Measurements from ENCODE around the gene ZFYVE9. TPM values are rescaled to one million over a fixed set of nuclear protein-coding genes. Genes with fewer than 3 reads are reported as not detected.

ZFYVE9 gene
- total RNA-seq, 1 experiment from 2014 or later: 19.6 TPM

DNA sequence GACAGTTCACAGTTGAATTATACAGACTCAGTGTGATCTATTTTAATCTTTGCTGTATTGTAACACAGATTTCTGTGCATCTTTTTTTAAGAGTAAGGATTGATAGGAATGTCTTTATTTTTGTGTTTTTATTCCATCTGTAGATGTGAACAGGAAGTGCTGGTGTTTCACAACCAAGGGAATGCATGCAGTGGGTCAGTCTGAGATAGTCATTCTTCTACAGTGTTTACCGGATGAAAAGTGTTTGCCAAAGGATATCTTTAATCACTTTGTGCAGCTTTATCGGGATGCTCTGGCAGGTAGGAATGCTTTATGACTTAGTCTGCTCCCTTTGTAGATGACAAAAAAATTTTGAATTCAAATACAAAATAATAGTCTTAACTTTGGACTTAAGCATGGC lies 139.6 kb downstream of the ZFYVE9 start:
- no peak overlapping the region for H3K4me3 Mint-ChIP-seq
- ATAC-seq (no peak), DNase-seq (ENCODE audit: low spot score) (no peak)
- no peaks in the 10 kb centered on the region for H3K27me3 Mint-ChIP-seq (ENCODE audit: low read depth)
- H3K27ac Mint-ChIP-seq: no peak overlapping the region
- ChIA-PET POLR2A (no interaction called here), CTCF (no interaction called here)
- TF ChIP-seq, protein P1, sequence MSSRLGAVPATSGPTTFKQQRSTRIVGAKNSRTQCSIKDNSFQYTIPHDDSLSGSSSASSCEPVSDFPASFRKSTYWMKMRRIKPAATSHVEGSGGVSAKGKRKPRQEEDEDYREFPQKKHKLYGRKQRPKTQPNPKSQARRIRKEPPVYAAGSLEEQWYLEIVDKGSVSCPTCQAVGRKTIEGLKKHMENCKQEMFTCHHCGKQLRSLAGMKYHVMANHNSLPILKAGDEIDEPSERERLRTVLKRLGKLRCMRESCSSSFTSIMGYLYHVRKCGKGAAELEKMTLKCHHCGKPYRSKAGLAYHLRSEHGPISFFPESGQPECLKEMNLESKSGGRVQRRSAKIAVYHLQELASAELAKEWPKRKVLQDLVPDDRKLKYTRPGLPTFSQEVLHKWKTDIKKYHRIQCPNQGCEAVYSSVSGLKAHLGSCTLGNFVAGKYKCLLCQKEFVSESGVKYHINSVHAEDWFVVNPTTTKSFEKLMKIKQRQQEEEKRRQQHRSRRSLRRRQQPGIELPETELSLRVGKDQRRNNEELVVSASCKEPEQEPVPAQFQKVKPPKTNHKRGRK (CRISPR knock-in tag; IDR thresholded peaks at IDR 0.05; ENCODE audit: borderline replicate concordance): no peak
- TF ChIP-seq, protein P2, sequence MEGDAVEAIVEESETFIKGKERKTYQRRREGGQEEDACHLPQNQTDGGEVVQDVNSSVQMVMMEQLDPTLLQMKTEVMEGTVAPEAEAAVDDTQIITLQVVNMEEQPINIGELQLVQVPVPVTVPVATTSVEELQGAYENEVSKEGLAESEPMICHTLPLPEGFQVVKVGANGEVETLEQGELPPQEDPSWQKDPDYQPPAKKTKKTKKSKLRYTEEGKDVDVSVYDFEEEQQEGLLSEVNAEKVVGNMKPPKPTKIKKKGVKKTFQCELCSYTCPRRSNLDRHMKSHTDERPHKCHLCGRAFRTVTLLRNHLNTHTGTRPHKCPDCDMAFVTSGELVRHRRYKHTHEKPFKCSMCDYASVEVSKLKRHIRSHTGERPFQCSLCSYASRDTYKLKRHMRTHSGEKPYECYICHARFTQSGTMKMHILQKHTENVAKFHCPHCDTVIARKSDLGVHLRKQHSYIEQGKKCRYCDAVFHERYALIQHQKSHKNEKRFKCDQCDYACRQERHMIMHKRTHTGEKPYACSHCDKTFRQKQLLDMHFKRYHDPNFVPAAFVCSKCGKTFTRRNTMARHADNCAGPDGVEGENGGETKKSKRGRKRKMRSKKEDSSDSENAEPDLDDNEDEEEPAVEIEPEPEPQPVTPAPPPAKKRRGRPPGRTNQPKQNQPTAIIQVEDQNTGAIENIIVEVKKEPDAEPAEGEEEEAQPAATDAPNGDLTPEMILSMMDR (IDR thresholded peaks at IDR 0.05): no peak
- TF ChIP-seq OVOL2 (CRISPR knock-in tag; IDR thresholded peaks at IDR 0.05; ENCODE audit: borderline replicate concordance) (no peak), NR3C1 (CRISPR knock-in tag; conservative IDR thresholded peaks at IDR 0.05; ENCODE audit: low read depth) (no peak), CREM (CRISPR knock-in tag; IDR thresholded peaks at IDR 0.05) (no peak), HMGA2 (CRISPR knock-in tag; IDR thresholded peaks at IDR 0.05) (no peak), MXD4 (CRISPR knock-in tag; IDR thresholded peaks at IDR 0.05; ENCODE audit: borderline replicate concordance) (no peak), ZNF423 (CRISPR knock-in tag; IDR thresholded peaks at IDR 0.05) (no peak), TEAD1 (CRISPR knock-in tag; IDR thresholded peaks at IDR 0.05) (no peak), ZBTB21 (CRISPR knock-in tag; IDR thresholded peaks at IDR 0.05; ENCODE audit: borderline replicate concordance) (no peak), MYBL2 (CRISPR knock-in tag; IDR thresholded peaks at IDR 0.05) (no peak), FOXP1 (CRISPR knock-in tag; IDR thresholded peaks at IDR 0.05; ENCODE audit: borderline replicate concordance) (no peak), ZNF263 (CRISPR knock-in tag; IDR thresholded peaks at IDR 0.05; ENCODE audit: low read depth) (no peak), CBFB (CRISPR knock-in tag; IDR thresholded peaks at IDR 0.05; ENCODE audit: low read depth) (no peak)
- TF ChIP-seq, protein P3, sequence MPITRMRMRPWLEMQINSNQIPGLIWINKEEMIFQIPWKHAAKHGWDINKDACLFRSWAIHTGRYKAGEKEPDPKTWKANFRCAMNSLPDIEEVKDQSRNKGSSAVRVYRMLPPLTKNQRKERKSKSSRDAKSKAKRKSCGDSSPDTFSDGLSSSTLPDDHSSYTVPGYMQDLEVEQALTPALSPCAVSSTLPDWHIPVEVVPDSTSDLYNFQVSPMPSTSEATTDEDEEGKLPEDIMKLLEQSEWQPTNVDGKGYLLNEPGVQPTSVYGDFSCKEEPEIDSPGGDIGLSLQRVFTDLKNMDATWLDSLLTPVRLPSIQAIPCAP (CRISPR knock-in tag; IDR thresholded peaks at IDR 0.05): no peak
- TF ChIP-seq, protein P4, sequence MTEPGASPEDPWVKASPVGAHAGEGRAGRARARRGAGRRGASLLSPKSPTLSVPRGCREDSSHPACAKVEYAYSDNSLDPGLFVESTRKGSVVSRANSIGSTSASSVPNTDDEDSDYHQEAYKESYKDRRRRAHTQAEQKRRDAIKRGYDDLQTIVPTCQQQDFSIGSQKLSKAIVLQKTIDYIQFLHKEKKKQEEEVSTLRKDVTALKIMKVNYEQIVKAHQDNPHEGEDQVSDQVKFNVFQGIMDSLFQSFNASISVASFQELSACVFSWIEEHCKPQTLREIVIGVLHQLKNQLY (CRISPR knock-in tag; IDR thresholded peaks at IDR 0.05): no peak
- H3K36me3 Mint-ChIP-seq: 0 out of 2 replicates have a peak, but pooled peaks cover 3% of the 10 kb centered on the region
- H3K4me1 Mint-ChIP-seq: peaks cover 4% of the 10 kb centered on the region
- H3K9me3 Mint-ChIP-seq: no peaks in the 10 kb centered on the region

DNA sequence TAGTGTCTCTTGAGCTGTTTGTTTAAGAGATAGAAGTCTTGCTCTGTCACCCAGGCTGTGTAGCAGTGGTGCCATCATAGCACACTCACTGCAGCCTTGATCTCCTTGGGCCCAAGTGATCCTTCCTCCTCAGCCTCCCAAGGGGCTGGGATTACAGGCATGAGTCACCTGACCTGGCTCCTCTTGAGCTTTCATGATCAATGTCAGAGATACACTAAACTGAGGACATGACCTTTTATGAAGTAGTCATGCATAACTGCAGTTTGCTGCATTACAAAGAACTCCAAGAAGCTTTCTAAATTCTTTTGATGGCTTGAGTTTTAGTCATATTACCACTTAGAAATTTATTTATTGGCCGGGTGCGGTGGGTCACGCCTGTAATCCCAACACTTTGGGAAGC lies 146.4 kb downstream of the ZFYVE9 start:
- POLR2A ChIA-PET: no interaction called here
- CTCF ChIA-PET: interaction anchor here (0.6 to 1.4 kb wide), 2 partner anchors 13 to 61 kb away, joined by 4 to 5 read pairs; no protein-coding TSS in a partner anchor

More for the DNA sequence above, 146.4 kb downstream of the ZFYVE9 start:
- Mint-ChIP-seq H3K4me3 (no peak overlapping the region), H3K27me3 (ENCODE audit: low read depth) (no peaks in the 10 kb centered on the region), H3K9me3 (no peaks in the 10 kb centered on the region), H3K27ac (no peak overlapping the region), H3K36me3 (0 out of 2 replicates have a peak, but pooled peaks cover 3% of the 10 kb centered on the region), H3K4me1 (no peaks in the 10 kb centered on the region)
- no peak for DNase-seq (ENCODE audit: low spot score)
- ATAC-seq: no peak
- TF ChIP-seq KAT7 (CRISPR knock-in tag; IDR thresholded peaks at IDR 0.05; ENCODE audit: borderline replicate concordance): no peak
- TF ChIP-seq, protein P5, sequence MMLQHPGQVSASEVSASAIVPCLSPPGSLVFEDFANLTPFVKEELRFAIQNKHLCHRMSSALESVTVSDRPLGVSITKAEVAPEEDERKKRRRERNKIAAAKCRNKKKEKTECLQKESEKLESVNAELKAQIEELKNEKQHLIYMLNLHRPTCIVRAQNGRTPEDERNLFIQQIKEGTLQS (CRISPR knock-in tag; conservative IDR thresholded peaks at IDR 0.05): no peak
- TF ChIP-seq, protein P6, sequence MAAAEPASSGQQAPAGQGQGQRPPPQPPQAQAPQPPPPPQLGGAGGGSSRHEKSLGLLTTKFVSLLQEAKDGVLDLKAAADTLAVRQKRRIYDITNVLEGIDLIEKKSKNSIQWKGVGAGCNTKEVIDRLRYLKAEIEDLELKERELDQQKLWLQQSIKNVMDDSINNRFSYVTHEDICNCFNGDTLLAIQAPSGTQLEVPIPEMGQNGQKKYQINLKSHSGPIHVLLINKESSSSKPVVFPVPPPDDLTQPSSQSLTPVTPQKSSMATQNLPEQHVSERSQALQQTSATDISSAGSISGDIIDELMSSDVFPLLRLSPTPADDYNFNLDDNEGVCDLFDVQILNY (CRISPR knock-in tag; IDR thresholded peaks at IDR 0.05): no peak

Data from WTC11 (cell line).